NCI-H2081 (cell line): Measurements from ENCODE around the gene ETNPPL.

Experiments used
- DNase-seq, 2 experiments: peaks; one replicate each; lab custom pipeline; 2025; lab: John Stamatoyannopoulos, UW

Gene ETNPPL

DNA sequence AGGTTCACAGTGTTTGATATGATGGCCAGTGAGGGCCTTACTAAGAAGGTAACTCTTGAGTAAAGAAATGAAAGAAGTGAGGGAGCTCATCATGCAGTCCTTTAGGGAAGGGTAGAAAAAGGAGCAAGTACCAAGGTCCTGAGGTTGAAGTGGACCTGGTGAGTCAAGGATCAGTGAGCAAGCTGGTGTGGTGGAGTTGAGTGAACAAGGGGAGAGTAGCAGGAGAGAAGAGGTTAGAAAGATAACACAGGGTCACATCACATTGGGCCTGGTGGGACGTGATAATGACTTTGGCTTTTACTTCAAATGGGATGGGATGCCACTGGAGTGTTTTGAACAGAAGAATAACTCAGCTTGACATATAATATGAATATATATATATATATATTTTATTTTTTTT is 67.8 kb downstream of the ETNPPL start:
- DNase-seq, result no peak

DNA sequence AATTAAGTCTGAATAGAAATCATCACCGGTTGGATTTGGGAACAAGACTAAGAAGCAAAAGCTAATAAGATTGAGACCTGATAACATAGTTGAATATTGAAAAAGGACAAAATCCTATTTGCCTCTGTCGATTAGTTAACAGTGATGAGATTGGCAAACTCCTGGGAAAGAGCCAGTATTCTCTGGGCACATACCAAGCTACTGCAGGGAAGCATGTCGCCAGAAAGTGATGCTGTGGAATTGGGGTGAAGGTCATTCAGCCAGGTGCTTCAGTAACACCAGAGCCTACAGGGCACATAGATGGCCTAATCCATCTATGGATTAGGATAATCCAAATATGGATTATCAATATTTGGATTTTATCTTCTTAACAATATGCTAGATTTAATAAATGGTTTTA is 68.4 kb downstream of the ETNPPL start:
- no peak for DNase-seq

DNA sequence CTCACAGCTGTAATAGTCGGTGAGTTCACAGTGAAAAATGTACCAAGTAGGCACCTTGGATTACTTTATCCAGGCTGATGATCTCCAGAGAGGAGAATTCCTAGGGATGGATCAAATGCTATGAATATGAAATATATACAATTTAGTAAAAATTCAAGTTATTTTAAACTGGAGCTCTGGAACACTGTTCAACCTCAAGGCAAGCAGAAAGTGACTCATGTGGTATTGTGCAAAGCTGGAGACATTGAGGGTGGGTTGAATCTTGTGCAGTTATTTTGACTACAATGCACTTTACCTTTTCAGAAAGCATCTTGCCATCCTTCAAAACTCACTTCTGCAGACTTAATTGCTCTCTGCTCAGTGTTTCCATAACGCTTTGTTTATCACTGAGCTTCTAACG is 69.0 kb downstream of the ETNPPL start:
- no peak for DNase-seq

DNA sequence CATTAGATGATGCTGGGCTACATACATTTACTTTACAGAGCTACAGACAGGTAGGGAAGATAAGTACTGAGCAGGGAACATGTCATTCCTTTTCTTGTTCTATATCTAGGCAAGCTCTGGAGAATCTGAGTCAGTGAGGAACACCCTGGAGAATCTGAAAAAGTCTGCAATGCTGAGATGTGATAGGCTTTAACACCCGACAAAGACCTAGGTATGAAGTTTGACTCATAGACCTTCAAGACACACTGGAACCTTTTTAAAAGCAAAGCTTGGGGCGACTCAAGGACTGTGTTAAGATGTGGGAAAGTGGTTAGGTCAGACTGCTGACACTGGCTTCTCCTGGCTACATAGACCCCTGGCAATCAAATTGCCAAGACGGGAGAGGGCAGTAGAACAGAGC is 69.6 kb downstream of the ETNPPL start:
- no peak for DNase-seq
